NOMO-1 treated with DMSO at 0.1 percent for 48 hours (cell line): Measurements from ENCODE around the gene KRT4.

ENCODE experiments used
- DNase-seq: peaks from one replicate; lab custom pipeline; 2025; ENCODE audit not compliant: unreplicated experiment; lab: John Stamatoyannopoulos, UW

The KRT4 gene

DNA sequence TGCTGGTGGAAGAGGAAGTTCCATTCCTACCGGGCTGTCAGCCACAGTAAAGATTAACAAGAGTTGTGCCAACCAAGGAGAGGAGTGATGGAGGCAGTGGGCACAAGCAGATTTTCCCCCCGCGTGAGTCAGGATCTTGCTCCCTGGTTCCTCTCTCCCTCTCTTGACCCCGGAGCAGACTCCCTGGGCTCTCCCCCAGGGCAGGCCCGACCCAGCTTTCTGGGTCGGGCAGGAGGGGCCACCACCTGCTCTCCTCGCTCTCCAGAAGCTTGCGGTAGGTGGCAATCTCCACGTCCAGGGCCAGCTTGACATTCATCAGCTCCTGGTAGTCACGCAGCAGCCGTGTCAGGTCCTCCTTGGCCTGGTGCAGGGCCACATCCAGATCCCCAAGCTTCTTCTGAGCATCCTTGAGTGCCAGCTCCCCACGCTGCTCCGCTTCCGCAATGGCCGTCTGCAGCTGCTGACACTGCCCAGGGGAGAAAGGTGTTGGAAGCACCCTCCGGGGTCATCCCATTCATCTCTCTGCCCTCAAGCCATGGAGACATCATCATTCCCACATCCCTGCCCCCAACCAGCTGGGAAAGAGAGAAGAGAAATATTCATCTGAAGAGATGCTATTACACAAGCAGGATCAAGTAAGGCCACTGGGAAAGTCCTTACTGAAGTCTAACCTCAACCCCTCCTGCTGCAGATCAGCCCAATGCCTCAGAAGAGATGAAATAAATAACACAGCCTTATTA lies 9.0 kb upstream of the KRT4 start:
- no peak for DNase-seq

DNA sequence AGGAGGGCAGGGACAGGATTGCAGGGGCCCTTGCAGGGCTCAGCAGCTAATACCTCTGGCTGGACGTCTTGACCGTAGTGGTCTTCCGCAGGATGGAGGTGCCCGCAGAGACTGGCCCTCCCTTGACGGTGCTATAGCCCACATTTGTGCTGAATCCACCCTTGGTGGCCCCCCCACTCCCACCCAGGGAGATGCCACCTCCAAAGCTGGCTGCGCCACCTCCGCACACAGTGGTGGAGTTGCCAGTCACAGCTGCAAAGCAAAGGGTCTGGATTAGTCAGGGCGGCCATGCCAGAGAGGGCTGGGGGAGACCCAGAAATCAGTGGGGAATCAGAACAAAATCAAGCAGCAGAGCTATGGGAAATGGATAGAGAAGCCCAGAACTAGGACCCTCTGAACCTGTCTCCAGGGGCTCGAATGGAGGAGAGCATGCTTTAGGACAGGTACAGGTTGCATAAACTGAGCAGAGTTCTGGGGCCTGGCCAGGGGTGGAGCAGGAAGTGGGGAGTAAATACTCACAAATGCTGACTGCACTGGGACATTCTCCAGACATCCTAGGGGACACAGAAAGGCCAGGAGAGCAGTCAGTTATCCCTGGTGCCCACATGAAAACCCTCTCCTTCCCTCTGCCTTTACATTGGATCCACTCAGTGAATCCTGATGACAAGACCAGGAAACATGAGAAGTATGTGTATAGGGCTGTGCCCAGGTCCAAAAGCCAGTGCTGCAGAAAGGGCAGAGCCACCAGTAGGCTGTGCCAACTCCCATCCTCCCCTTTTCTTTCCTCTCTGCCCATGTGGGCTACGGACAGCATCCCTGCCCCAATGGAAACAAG lies 8.1 kb upstream of the KRT4 start:
- DNase-seq: no peak

GRCh38 chr12:52821071-52821730 lies 7.3 kb upstream of the KRT4 start:
- no peak for DNase-seq

GRCh38 chr12:52820521-52820920 lies 6.6 kb upstream of the KRT4 start:
- DNase-seq: no peak

GRCh38 chr12:52819731-52820510 lies 6.0 kb upstream of the KRT4 start:
- no peak for DNase-seq

GRCh38 chr12:52818887-52819420 lies 5.0 kb upstream of the KRT4 start:
- DNase-seq: no peak

DNA sequence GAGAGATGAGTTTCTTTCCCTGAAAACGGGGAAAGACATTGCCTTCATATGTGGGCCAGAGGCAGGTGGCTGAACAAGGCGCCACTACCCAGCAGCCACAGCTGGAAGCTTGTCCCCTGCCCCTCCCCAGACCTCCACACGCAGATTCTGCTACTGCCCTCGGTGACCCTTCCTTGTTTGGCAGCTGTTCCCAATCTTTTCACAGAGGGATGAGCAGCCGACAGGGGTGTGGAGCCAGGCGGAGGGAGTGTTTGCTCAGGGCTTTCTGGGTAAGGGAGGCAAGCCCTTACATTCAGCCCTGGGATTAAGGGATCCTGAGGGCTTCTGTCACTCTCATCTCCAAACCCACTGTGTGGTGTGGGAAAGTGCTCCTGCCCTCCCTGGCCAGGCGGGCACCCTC lies 4.5 kb upstream of the KRT4 start:
- no peak for DNase-seq

GRCh38 chr12:52817699-52818238 lies 3.9 kb upstream of the KRT4 start:
- no peak for DNase-seq

DNA sequence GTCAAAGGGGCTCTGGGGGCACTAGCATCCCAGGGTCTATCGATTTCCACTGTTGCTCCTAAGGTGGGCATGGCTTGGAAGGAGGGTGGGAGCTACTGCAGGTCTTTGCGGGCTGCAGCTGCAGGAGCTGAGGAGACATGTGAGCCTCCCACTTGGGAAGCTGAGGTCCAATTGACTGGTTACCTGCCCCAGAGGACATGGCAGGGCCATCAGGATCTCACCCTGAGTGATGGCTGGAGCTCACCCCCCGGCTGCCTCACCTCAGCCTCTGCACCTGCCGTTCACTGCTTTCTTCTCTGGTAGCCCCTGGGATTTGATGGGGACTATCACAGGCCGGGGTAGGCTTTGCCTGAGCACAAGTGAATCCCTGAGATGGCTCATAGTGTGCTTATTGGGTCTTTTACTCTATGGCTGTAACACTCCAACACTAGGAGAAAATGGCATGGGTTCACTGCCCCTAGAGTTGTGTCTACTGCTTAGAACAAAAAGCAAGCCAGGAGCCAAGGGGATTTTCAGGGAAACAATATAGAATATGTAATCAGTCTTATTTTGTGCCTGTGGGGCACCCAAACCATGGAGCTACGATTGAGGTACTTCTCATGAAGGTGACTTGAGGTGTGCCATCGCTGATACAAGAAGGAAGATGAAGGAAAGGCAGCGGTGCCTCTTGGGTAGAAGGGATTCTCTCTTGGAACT lies 3.2 kb upstream of the KRT4 start:
- DNase-seq: no peak

- DNase-seq: no peak
Observed at GRCh38 chr12:52815676-52816588, 2.0 kb upstream of the KRT4 start.

GRCh38 chr12:52815161-52815560 lies 1.2 kb upstream of the KRT4 start:
- no peak for DNase-seq

GRCh38 chr12:52814710-52815155 lies 817 bp upstream of the KRT4 start:
- DNase-seq: no peak

- DNase-seq: no peak
Observed at GRCh38 chr12:52813203-52813819, 605 bp downstream of the KRT4 start.

- DNase-seq: no peak
Observed at GRCh38 chr12:52812749-52813148, 1.2 kb downstream of the KRT4 start.

DNA sequence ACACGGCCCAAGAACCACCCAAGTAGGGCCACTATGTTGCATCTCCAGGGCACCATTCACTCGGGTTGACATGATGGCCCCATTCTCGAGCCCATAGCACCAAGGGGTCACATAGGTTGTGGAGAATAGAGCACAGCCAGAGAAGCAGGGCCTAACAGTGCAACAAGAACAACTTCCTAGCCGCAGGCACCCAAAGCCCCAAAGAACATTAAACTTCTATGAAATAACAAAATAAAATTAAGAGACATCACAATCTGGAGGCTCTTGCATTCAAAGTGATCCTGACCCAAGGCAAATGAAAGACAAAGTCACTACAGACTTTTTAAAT lies 1.9 kb downstream of the KRT4 start:
- DNase-seq: no peak

DNA sequence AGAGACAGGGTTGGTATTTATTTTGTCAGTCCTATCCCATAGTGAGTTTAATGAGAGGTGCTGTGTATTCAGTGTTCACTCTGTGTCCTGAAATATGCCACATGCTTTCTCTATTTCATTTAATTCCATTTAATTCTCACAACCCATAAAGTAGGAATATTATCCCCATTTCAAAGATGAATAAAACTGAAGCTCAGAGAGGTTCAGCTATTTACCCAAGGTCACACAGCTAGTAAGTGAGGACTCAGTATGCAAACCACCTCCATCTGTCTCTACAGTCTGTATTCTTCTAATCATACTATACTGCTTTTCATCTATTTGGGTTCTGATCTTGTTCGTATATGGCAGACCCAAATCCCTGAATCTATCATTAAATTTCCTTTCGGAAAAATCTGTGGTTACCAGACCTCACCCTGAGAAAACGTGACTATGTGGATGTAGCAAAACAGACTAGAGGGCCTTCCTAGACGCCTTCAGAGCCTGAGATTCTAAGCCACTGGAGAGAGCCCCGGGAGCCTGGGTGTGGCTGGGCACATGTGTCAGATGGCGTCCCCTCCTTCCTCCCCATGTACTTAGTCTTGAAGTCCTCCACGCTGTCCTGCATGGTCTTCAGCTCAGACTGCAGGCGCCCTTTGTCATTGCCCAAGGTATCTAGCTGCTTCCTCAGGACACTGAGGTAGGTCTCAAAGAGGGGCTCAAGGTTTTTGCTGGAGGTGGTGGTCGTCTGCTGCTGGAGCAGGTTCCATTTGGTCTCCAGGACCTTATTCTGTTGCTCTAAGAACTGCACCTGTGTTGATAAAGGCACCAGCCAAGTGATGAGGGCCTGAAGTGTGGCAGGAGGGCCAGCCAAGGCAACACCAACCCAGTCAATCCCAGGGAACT lies 2.5 kb downstream of the KRT4 start:
- DNase-seq: no peak

DNA sequence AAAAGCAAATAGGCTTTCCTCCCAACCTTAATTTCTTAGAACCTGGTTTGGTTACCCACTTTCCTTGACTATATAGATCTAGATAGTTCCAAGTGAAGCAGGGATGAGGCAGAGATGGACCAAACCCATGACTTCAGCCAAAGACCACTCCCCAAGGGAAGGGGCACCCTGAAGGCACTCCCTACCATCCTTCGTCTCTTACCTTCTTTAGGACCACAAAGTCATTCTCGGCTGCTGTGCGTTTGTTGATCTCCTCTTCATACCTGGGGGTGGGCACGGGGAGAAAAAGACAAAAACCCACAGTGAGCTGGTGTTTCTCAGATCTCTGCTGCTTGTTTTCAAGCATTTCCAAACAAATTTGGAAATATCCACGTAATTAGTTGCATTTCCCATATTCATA lies 3.4 kb downstream of the KRT4 start:
- no peak for DNase-seq

DNA sequence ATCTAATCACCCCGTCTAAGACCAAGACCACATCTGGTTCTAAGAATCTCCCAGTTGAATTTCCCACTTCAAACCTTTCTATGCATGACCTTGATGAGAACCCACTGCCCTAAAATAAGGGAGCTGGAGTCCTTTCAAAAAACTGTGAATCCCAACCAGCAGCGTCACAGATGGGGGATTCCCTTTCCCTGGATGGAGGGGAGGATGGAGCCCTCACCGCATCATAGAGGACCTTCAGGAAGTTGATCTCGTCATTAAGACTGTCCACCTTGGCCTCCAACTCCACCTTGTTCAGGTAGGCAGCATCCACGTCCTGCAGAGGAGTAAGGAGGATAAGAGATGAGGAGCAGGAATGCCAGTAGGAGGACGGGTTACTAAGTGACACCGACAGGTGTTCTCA lies 4.8 kb downstream of the KRT4 start:
- DNase-seq: no peak
